ENCODE data around the gene PLPP2.

Gene PLPP2

DNA sequence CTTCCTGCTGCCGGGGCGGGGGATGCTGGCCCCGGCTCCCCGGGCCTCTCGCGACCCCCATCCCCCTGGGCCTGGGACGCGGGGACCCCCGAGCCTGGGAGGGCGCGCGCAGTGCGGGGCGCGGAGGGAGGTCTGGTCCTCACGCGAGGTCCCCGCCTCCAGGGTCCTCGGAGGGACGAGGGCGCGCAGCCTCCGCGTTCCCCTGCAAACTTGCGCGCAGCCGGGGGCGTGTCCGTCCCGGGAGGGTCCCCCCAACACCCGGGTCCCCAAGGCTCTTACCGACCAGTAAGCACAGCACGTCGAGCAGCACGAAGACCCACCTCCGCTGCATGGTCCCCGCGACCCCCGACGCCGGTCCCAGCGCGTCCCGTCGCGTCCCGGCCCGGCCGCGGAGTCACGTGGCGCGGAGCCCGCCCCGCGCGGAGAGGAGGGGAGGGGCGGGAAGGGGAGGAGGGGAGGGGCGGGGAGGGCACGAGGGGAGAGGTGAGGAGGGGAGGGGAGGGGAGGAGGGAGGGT is at the start of gene PLPP2:
Gene PLPP2 (minus strand): TSS at position 398 of the 516 bp plus-strand sequence. CDS start 67 bp downstream, at position 331.
- DNase-seq (ENCODE audit: low read depth in 3 of 3) = no peak

DNA sequence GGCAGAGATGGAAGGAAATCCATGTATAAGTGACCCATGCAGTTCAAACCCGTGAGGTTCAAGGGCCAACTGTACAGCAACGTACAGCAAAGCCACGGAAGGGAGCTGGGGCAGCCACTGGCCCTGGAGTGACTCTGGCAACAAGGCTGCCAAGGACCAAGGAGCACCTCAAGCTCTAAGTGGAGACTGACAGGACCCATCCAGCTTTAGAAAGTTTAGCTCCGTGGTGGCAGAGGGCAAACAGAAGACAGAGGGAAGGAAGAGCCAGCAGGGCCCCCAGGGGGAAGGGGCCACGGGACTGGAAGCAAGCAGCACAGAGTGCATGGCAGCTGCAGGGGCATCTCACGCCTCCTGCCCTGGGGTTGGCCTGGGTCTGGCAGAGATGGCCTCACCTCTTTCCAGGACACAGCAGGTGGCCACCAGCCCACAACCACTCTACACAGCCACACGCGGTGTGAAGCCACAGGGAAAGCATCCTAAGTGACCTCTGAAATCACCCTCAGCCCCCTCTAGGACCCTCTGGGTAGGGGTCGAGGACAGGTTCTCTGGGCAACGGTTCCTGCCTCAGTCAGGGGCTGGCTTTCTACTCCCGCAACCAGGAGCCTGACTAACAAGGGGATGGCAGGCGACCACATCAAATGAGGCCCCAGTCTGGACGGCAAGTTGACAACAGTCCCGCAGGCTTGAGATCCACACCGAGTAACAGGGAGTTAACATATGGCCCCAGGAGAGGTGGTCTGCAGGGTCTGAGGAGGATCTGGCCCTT is 49.6 kb upstream of the PLPP2 start:
- DNase-seq (ENCODE audit: low read depth in 3 of 3) = no peak

DNA sequence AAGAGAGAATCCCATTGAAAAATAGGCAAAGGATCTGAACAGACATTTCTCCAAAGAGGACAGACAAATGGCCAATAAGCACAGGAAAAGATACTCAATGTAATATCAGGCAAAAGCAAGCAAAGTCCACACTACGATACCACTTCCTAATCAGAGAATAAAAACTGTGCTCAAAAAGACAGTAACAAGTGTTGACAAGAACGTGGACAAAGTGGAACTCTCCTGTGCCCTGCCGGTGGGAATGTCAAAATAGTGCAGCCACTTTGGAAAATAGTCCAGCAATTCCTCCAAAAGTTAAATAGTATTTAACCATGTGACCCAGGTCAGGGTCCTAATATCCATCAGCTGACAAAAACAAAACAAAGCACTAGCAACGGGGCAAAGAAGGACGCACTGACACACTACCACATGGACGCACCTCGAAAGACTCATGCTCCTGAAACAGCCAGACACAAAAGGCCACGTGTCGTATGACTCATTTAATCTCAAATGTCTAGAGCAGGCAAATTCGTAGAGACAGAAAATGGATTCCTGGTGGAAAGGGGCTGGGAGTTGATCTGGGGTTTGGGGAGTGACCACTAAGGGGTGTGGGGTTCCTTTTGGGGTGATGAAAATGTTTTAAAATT is 48.2 kb upstream of the PLPP2 start:
- DNase-seq (ENCODE audit: low read depth in 3 of 3) = no peak

DNA sequence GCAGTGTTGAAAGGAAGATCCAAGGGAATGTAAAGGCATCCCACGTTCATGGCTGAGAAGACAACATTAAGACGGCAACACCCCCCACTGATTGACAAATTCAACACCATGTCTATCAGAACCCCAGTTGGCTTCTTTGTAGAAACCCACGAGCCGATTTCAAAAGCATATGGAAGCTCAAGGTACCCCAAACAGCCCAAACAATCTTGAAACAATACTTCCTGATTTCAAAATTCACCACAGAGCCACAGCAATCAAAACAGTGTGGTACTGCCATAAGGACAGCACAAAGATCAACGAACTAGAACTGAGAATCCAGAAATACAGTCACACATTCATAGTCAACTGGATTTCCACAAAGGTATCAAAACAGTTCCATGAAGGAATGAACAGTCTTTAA is 47.2 kb upstream of the PLPP2 start:
- DNase-seq (ENCODE audit: low read depth in 3 of 3) = no peak

DNA sequence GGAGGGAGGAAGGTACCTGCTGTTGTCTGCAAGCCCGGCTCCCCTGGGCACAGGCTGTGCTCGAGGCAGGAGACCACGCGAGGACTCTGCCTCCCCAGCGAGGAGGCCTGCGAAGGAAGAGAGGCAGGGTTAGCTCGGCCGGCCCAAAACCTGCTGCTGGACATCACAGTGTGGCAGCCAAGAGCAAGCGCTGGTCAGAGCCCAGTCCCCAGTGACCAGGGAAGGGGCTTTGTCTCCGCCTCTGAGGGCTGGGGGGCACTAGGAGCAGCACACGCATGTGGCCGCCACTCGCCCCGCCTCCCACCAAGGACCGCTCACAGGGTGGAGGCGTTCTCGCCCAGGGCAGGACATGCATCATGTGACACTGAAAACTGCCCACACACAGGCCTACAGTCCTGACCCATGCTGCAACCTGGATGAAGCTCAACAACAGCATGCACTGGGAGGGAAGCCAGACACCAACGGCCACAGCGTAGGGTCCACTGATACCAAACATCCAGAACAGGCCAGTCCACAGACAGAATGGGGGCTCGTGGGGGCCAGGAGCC is 44.9 kb upstream of the PLPP2 start:
- DNase-seq (ENCODE audit: low read depth in 3 of 3) = no peak

DNA sequence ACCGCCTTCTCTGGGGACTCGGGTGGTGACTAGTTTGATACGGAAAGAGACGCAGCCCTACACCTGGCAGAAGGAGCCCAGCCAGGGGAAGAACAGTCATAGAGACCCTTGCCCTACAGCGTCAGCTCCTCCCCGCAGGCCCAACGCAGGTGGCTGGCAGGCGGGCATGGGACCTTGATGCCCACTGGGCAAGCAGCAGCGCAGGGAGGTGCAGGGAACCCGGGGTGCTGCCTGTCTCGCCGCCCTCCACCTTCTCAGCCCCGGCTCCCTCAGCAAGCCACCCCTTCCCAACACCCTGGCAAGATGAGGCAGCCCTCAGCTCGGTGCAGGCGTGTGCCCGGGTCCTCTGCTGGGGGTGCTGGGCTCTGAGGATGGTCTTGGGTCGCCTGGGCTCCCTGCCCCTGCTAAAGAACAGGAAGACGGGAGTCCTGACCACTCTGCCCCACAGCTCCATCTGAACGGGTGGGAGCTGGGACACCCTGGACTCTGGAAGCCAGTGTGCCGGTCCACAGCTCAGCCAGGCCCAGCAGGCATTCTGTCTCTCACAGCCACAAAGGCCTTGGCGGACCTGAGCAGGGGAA is 44.4 kb upstream of the PLPP2 start:
- DNase-seq (ENCODE audit: low read depth in 3 of 3) = no peak

DNA sequence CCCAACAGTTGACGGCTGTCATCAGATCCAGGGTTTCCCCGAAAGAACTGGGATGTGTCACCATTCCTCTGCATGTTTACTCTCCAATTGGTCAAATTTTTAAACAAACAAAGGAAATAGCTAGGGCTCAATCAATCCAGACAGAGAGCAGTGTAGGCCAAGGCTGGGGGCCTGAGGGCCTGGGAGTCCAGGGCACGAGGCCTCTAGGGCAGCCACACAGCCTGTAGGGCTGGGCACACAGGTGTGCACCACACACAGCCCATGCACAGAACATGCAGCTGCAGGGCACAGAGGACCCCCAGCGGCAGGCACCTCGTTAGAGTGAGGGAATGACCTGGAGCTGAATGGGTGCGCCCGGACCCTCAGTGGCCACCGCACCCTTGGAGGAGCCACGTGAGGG is 43.9 kb upstream of the PLPP2 start:
- no peak for DNase-seq (ENCODE audit: low read depth in 3 of 3)

DNA sequence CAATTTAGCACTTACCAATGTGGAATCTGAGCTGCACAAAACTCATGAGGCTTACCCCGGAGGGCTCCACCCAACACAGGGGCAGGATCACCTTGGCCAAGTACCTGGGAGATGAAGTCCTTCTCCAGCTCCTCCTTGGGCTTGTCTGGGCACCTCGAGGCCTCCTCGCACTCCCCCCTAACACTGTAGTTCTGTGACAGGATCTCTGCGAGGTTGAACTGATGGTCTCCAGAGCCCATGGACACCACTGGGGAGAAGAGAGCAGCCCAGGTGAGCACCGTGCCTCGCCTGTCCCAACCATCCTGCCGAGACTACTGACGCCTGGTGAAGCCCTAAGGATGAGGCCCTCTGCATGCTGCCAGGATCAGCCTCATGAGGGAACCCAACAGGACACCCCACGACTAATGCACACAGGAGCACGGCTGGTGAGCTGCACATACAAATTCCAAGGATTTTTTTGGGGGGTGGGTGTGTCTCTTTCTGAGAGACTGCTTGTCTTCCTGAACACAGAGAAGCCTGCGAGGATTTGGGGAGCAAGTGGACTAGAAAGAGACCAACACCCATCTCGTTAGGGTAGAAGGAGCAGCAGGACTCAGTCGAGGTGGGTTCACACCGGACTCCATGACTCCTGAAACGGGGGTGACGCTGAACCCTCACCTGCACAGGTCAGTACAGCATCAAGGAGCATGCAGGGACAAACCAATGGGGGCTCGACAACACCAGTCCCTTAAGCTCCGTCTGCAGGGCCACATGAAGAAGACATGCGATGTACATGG is 43.3 kb upstream of the PLPP2 start:
- DNase-seq (ENCODE audit: low read depth in 3 of 3) = no peak

DNA sequence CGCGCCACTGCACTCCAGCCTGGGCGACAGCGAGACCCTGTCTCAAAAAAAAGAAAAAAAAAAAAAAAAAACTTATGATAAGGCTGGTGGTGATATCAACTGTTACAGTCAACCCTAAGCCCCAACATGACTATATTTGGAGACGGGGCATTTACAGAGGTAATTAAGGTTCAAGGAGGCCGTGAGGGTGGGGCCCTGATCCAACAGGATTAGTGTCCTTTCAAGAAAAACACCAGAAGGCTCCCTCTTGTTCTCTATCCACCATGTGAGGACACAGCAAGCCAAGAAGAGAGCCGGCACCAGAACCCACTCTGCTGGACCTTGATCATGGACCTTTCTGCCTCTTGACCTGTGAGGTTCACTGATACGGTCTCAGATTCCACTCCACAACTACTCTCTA is 39.3 kb upstream of the PLPP2 start:
- no peak for DNase-seq (ENCODE audit: low read depth in 3 of 3)

DNA sequence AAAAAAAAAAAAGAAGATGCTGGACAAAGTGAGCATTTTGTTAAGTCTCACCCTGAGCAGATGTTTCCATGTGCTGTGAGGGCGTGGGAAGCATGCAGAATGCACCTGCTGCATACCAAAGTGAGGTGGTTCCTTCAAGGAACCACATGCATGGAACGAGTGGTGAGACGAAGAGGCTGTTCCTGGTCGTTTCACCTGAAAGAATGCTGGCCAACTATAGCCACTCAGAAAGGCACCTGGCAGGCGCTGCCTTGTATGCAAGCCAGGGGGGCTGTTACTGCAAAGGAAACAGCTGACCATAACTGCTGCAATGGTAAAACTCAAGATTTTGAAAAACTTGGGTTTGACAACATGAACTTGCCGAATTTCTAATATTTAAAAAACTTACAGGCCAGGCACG is 38.7 kb upstream of the PLPP2 start:
- no peak for DNase-seq (ENCODE audit: low read depth in 3 of 3)

DNA sequence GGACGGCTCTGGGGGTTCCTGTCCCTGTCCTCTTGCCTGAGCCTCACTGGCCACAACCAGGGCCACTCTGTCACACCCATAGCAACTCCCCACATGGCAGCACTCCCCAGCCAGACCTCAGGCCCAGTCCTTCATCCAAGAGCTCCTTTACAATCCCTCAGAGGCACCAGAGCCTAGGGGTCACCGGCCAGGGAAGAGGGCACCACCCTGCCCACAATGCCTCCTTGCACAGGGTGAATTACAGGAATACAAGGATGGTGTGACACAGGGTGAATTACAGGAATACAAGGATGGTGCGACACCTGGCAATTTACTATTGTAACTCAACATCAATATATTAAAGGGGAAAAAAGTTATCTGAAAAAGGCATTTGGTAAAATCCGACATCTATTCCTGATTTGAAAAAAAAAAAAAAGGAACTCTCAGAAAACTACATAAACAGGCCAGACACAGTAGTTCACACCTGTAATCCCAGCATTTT is 36.9 kb upstream of the PLPP2 start:
- DNase-seq (ENCODE audit: low read depth in 3 of 3) = no peak

DNA sequence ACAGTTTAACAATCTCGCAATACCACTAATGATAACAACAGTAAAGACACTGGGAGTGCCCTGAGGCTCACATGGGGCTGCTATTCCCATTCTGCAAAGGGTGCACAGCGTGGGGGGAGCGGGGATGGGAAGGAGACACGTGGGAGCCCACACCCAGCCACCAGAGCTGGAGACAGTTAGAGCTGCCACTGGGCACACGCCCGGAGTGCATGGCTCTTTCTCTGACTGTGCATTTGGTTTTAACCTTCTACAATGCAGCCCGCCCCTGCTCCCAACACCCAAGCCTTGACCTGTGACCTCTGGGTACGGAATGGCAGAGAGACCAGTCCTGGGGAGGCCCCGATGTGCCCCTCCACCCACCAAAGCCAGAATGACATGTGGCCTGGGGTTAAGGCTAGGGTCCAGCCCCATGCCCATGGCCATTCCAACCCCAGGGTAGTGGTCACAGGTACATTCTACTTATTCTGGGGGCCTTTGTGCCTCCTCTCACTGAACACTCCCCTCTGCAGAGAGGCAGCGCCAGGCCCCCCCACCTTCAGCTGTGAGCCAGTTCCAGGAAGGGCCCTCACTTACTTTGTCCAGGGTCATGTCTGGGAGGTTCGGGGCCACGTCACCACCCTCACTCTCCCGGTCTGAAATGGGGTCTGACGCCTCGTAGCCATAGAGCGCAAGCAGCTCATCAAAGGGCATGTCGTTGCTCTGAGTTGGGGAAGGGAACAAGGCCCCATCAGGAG is 36.3 kb upstream of the PLPP2 start:
- DNase-seq (ENCODE audit: low read depth in 3 of 3) = no peak

DNA sequence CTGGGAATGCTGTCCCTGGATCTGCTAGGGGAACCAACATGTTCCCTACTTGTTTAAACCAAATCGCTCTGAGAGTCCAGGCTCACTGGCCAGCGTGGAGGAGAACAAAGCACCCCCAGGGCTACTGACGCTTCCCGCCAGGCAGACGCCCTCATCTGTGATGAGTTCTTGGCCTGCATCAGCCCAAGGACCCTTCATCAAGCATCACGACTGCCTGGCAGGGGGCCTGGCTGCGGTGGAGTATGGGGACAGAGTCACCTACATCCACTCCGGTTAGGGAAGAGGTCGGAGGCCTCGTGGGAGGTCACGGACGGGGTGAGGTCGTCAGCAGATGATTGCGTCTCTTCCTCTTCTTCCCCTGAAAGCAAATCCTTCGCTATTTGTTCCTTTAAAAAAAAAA is 35.7 kb upstream of the PLPP2 start:
- no peak for DNase-seq (ENCODE audit: low read depth in 3 of 3)

DNA sequence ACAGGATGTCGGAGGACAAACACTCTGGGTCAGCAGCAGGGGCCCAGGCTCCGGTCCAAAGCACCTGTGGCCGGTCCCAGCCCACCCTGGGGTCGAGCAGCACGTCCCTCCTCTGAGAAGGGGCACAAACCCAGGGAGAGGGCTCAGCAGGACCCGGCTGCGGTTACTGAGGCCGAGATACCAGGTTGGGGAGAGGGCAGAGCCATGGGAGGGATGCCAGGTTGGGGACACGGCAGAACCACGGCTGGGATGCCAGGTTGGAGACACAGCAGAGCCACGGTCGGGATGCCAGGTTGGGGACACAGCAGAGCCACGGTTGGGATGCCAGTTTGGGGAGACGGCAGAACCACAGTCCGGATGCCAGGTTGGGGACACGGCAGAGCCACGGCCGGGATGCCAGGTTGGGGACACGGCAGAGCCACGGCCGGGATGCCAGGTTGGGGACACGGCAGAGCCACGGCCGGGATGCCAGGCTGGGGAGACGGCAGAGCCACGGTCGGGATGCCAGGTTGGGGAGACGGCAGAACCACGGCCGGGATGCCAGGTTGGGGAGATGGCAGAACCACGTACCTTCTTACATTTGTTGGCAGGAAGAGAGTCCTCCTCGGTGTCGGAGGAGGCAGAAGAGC is 34.8 kb upstream of the PLPP2 start:
- DNase-seq (ENCODE audit: low read depth in 3 of 3) = no peak

DNA sequence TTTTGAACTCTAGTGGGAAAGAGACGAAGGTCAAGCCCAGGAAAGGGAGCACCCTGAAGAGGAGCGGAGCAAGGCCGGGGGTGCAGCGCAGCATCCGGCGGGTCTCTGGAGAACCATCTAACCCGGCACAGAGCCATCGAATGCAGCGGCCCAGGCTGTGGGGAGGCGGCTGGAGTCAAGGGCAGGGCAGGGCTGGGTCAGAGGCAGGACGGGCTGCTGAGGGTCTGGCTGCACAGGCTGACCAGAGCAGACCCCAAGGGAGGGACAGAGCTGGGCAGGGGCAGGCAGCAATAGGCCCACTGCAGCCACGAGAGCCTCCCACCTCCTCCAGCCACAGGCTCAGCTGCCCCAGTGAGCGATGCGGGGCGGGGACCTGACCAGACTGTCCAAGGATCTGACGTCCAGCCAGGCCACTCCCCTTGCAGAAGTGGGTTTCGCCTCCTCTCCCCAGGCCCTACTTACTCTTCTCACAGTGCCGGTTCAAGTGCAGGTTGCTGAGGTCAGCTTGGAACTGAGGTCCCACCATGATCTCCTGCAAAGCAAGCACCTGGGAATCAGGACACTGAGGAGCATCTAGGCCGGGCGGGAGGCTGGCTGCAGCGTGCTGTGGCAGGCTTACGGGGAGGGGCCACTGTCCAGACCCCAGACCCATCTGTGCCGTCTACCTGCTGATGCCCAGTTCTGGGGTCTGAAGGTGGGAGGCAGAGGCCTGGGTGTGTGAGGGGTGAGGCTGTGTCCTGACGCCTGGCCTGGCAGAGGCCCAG is 34.2 kb upstream of the PLPP2 start:
- no peak for DNase-seq (ENCODE audit: low read depth in 3 of 3)

DNA sequence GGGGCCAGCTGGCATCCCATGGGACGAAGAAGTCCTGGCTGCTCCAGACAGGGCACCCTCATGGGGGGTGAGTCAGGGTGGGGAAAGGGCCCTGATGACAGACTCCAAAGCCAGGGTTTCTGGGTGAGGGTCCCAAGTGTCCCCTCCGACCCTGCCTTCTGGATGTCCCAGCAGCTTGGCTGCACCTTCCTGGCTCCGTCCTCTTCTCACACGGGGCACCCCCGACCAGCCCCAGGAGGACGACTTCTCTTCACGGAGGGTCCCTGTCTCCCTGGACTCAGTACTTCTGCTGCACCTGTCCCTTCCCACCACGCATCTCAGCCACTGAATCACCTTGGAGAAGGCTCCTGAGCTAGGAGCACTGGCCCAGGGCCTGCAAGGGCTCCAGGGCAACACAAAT is 33.5 kb upstream of the PLPP2 start:
- DNase-seq (ENCODE audit: low read depth in 3 of 3) = no peak

DNA sequence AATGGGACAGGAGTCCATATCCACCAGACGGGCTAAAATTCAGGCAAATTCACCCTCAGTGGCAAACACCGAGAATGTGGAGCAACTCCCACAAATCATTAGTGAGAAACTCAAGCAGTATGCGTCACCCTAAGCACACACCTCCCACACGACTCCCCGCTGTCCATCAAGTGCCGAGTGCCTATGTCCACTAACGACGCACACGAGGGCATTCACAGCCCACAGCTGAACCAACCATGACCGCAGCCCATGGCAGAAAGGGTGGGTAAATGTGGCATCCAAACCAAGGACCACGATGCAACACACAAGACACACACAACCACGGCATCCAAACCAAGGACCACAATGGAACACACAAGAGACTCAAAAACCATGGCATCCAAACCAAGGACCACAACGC is 31.4 kb upstream of the PLPP2 start:
- DNase-seq (ENCODE audit: low read depth in 3 of 3) = no peak

DNA sequence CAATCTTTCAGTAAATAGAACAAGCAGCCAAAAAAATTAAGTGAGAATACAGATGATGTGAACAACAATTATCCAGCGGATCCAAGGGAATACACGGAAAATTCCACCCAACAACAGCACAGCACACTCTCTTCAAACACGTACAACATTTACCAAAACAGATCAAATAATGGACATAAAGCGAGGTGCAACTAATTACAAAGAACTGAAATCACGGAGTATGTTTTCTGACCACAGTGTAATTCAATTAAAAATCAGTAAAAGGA is 27.2 kb upstream of the PLPP2 start:
- DNase-seq (ENCODE audit: low read depth in 3 of 3) = no peak

DNA sequence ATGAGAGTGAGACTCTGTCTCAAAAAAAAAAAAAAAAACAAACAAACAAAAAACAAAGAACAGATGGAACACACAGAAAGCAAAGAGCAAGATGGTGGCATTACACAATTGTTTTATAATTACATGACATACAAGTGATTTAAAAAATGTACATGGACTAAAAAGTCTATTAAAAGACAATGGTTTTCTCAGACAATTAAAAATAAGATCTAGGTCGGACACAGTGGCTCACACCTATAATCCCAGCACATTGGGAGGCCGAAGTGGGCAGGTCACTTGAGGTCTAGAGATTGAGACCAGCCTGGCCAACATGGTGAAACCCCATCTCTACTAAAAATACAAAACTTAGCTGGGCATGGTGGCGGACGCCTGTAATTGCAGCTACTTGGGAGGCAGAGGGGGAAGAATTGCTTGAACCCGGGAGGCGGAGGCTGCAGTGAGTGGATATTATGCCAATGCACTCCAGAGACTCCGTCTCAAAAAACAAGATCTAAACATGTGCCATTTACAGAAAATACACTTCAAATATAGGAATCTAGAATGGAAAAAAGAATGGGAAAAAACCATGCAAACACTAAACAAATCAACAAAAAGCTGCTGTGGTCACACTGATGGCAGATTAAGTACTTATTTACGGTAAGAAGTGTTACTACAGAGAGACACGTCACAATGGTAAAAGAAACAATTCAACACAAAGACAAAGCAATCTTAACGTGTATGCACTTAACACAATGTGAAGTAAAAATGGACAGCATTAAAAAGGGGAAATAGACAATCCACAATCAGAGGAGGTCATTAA is 26.7 kb upstream of the PLPP2 start:
- DNase-seq (ENCODE audit: low read depth in 3 of 3) = no peak
